ENCODE data around the gene RASL11A.

DNA sequence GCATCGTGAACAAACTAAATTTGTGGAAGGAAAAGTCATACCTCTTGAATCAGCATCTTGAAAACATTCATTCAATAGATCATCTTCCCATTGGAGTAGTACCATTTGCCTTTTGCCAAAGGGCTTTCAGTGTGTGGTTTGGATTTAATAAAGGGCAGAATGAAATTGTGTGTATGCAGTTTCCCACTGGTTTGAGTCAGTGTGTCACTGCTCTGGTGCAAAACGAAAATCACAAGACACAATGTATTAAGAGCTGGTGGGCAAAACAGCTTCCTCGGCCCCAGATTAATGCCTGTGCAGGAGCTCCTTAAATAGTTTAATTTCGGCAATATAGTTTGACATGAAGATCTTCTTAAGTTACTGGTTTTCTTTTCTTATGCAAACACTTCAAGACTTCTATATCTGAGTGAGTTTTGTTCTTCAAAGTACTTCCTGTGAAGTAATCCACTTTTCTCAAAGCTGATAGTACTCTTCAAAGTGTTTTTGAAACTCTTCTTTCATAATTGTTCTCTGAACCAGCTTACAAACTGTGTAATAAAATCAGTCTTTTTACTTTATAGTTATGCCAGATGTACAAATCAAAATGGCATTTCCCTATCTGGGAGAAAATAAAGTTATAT lies 32.1 kb downstream of the RASL11A start:
- TF ChIP-seq EZH2 (IDR thresholded peaks at IDR 0.05; ENCODE audit: low read depth, low read length, severe bottlenecking), result no peak
- TF ChIP-seq, protein P1, sequence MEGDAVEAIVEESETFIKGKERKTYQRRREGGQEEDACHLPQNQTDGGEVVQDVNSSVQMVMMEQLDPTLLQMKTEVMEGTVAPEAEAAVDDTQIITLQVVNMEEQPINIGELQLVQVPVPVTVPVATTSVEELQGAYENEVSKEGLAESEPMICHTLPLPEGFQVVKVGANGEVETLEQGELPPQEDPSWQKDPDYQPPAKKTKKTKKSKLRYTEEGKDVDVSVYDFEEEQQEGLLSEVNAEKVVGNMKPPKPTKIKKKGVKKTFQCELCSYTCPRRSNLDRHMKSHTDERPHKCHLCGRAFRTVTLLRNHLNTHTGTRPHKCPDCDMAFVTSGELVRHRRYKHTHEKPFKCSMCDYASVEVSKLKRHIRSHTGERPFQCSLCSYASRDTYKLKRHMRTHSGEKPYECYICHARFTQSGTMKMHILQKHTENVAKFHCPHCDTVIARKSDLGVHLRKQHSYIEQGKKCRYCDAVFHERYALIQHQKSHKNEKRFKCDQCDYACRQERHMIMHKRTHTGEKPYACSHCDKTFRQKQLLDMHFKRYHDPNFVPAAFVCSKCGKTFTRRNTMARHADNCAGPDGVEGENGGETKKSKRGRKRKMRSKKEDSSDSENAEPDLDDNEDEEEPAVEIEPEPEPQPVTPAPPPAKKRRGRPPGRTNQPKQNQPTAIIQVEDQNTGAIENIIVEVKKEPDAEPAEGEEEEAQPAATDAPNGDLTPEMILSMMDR (IDR thresholded peaks at IDR 0.05; ENCODE audit: control extremely low read depth in 1 of 3, insufficient read depth in 1 of 3, low read depth in 1 of 3, low read length in 3 of 3), result no peak
- TF ChIP-seq EP300 (IDR thresholded peaks at IDR 0.05; ENCODE audit: borderline replicate concordance in 1 of 2, low read depth in 2 of 2, low read length in 2 of 2), result no peak
- TF ChIP-seq POLR2A (IDR thresholded peaks at IDR 0.05; ENCODE audit: control extremely low read depth in 1 of 2, low read depth in 2 of 2, low read length in 2 of 2), result no peak

Measured in H1 (cell line).